Measurements from ENCODE around the gene MT1H.
"Not testable (repeated sequence)": the region's sequence is repeated elsewhere in the genome, so short reads cannot be mapped to it uniquely, and the experiment has no call there.

MT1H gene

GRCh38 chr16:56665286-56666261 is 4.0 kb upstream of the MT1H start:
- not testable (repeated sequence) for DNase-seq

GRCh38 chr16:56667581-56668571 is 1.7 kb upstream of the MT1H start, which contains the start of gene MT1G:
Gene MT1G, minus strand, starts transcription at chr16:56668065. Its CDS starts 72 bp downstream, at chr16:56667993.
- peak; percentile 45 to 53 for DNase-seq

GRCh38 chr16:56669840-56670619 is 416 bp downstream of the MT1H start:
- DNase-seq: no peak

- DNase-seq: no peak
Measured at GRCh38 chr16:56670620-56670934, 963 bp downstream of the MT1H start.

GRCh38 chr16:56671691-56672090 is 2.1 kb downstream of the MT1H start:
- not testable (repeated sequence) for DNase-seq

- DNase-seq: not testable (repeated sequence)
Measured at GRCh38 chr16:56672171-56672570, 2.6 kb downstream of the MT1H start.

- DNase-seq: no peak
Measured at GRCh38 chr16:56672761-56673536, 3.3 kb downstream of the MT1H start.

GRCh38 chr16:56673921-56674320 is 4.3 kb downstream of the MT1H start:
- peak in 1 of 2 donors; percentile 34 for DNase-seq

- DNase-seq: not testable (repeated sequence)
Measured at GRCh38 chr16:56674570-56674969, 5.0 kb downstream of the MT1H start.

GRCh38 chr16:56675685-56676210 is 6.1 kb downstream of the MT1H start:
- DNase-seq: peak; percentile 54 to 67

- DNase-seq: no peak
Measured at GRCh38 chr16:56677474-56677873, 7.9 kb downstream of the MT1H start.

GRCh38 chr16:56679078-56679730 is 9.6 kb downstream of the MT1H start:
- no peak for DNase-seq

- no peak for DNase-seq
Measured at GRCh38 chr16:56679818-56680217, 10.2 kb downstream of the MT1H start.

GRCh38 chr16:56681939-56682702 is 12.5 kb downstream of the MT1H start, which contains the start of gene MT1X:
Gene MT1X, plus strand, starts transcription at chr16:56682470. Its CDS starts 71 bp downstream, at chr16:56682541.
- peak; percentile 90 to 93 for DNase-seq

GRCh38 chr16:56682703-56683397 is 13.2 kb downstream of the MT1H start:
- DNase-seq: peak in 1 of 2 donors; percentile 18

GRCh38 chr16:56683424-56684172 is 14.0 kb downstream of the MT1H start:
- no peak for DNase-seq

- no peak for DNase-seq
Measured at GRCh38 chr16:56684256-56684925, 14.8 kb downstream of the MT1H start.

All from stimulated activated CD4-positive, alpha-beta T cell treated with anti-CD3 and anti-CD28 coated beads, Interleukin-2, amount 100 ng/mL, for 24 hours (primary cell).